Mammary epithelial cell (primary cell): ENCODE data around the gene DCLRE1C.

ENCODE experiments used
- CTCF ChIP-seq, 2 donors: IDR thresholded peaks in 1 of 2; conservative IDR thresholded peaks in 1 of 2; 2 replicates each; pipeline ENCODE4 v1.5.1; 2011 to 2012; ENCODE audit warnings: inconsistent platforms in 2 of 2, low read length in 2 of 2, mild to moderate bottlenecking in 2 of 2, control low read depth in 1 of 2, low read depth in 1 of 2; ENCODE audit not compliant: insufficient read depth in 1 of 2; ENCODE audit errors: extremely low read depth in 1 of 2
- EZH2 ChIP-seq: IDR thresholded peaks from 2 replicates; pipeline ENCODE4 v1.6.1; 2012; ENCODE audit warnings: low read length, inconsistent platforms, borderline replicate concordance

DNA sequence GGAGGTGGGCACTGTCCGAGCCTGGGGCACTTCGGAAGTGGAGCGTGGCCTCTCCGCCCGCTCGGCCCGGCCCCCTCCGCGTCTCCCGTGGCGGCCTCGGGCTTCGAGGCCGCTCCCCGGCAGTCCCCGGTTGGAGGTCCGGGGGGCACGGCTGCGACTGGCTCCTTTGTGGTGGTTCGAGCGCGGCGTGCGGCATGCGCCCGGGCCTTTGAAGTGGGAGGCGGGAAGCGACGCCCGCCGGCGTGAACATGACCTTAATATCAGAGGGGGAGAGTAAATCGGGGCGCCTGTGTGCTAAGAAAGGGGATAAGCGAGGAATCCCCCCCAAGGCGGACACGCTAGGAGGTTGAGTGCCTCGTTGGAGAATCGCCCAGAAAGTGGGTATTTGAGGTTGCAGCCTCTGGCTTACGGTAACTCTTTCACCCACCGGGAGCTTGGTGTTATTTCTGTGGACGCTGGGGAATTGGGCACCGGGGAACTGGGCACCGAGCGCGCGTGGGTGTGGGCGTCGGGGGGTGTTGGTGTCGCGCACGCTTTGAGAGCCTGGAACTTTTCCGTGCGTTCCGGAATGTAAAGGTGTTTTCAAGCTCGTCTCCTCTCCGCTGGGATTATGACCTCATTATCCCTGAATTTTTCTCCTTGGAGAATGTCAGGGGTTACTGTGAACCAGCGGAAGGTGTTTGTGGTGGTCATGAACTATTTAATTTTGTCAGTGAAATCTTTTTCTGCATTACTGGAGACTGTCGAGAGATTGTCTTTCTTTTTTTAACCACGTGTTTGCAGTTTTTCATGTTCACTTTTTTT is 74.6 kb downstream of the DCLRE1C start:
- TF ChIP-seq CTCF (conservative IDR thresholded peaks at IDR 0.05 in 1 of 2, IDR thresholded peaks at IDR 0.05 in 1 of 2; ENCODE audit: extremely low read depth in 1 of 2, insufficient read depth in 1 of 2, low read depth in 1 of 2, low read length in 2 of 2): no peak
- TF ChIP-seq EZH2: no peak
